ENCODE measurements around the gene IL6R.

Gene IL6R

DNA sequence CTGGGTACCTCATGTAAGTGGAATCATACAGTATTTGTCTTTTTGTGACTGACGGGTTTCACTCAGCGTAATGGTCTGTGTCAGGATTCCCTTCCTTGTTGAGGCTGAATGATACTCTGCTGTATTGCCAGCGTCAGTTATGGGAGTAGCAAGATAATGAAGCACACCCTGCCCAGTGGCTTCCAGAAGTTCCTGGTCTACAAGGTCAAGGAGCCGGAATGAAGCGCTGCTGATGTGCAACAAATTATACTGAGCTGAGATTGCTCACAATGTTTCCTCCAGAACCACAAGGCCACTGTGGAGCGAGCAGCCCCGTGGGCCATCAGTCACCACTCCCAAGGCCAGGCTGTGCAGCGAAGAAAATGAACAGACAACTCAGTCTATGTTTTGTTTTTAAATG lies 72.9 kb downstream of the IL6R start:
- DNase-seq (ENCODE audit: low read depth in 1 of 2, low spot score in 1 of 2) = no peak
- H3K27me3 ChIP-seq (ENCODE audit: insufficient read depth, poor library complexity, severe bottlenecking) = no peaks in the 10 kb centered on the region
- TF ChIP-seq, protein P1, sequence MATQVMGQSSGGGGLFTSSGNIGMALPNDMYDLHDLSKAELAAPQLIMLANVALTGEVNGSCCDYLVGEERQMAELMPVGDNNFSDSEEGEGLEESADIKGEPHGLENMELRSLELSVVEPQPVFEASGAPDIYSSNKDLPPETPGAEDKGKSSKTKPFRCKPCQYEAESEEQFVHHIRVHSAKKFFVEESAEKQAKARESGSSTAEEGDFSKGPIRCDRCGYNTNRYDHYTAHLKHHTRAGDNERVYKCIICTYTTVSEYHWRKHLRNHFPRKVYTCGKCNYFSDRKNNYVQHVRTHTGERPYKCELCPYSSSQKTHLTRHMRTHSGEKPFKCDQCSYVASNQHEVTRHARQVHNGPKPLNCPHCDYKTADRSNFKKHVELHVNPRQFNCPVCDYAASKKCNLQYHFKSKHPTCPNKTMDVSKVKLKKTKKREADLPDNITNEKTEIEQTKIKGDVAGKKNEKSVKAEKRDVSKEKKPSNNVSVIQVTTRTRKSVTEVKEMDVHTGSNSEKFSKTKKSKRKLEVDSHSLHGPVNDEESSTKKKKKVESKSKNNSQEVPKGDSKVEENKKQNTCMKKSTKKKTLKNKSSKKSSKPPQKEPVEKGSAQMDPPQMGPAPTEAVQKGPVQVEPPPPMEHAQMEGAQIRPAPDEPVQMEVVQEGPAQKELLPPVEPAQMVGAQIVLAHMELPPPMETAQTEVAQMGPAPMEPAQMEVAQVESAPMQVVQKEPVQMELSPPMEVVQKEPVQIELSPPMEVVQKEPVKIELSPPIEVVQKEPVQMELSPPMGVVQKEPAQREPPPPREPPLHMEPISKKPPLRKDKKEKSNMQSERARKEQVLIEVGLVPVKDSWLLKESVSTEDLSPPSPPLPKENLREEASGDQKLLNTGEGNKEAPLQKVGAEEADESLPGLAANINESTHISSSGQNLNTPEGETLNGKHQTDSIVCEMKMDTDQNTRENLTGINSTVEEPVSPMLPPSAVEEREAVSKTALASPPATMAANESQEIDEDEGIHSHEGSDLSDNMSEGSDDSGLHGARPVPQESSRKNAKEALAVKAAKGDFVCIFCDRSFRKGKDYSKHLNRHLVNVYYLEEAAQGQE (IDR thresholded peaks at IDR 0.05; ENCODE audit: insufficient replicate concordance, low read depth) = no peak
- TF ChIP-seq SPI1 (IDR thresholded peaks at IDR 0.05; ENCODE audit: borderline replicate concordance, low read depth) (no peak), CTCF (IDR thresholded peaks at IDR 0.05; ENCODE audit: insufficient read depth, low read length) (no peak), GABPA (IDR thresholded peaks at IDR 0.05; ENCODE audit: low read depth) (no peak), POLR2AphosphoS5 (IDR thresholded peaks at IDR 0.05; ENCODE audit: low read depth) (no peak)
- no peak overlapping the region for H3K4me3 ChIP-seq (replicated peaks; ENCODE audit: insufficient read depth, low read length)
- no peak overlapping the region for H3K27ac ChIP-seq (replicated peaks)

DNA sequence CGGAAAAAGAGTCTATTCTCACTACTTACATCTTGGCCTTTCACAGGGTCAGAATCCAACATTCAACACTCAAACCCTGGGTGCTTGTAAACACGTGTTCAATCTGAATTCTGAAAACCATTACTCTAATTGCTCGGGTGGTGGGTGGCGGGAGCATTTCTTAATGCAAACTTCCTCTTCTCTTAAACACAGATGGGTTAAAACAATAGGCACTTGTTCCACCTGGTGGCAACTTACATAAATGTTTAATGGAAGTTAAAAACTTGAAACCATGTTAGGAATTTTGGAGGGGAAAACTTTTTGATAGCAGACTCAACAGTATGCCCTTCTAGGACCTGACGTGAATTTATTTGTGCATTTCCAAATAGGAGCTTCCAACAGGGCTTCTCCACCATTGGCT lies 73.5 kb downstream of the IL6R start:
- no peak for TF ChIP-seq POLR2AphosphoS5 (IDR thresholded peaks at IDR 0.05; ENCODE audit: low read depth)
- TF ChIP-seq CTCF (IDR thresholded peaks at IDR 0.05; ENCODE audit: insufficient read depth, low read length) = no peak
- TF ChIP-seq, protein P1 (IDR thresholded peaks at IDR 0.05; ENCODE audit: insufficient replicate concordance, low read depth) = no peak
- TF ChIP-seq GABPA (IDR thresholded peaks at IDR 0.05; ENCODE audit: low read depth) = no peak
- TF ChIP-seq SPI1 (IDR thresholded peaks at IDR 0.05; ENCODE audit: borderline replicate concordance, low read depth) = no peak; the same call in 1 of the 2 replicates
- Histone ChIP-seq H3K4me3 (replicated peaks; ENCODE audit: insufficient read depth, low read length) (no peak overlapping the region), H3K27ac (replicated peaks) (no peak overlapping the region), H3K27me3 (ENCODE audit: insufficient read depth, poor library complexity, severe bottlenecking) (no peaks in the 10 kb centered on the region)
- peak; percentile 65 to 82 for DNase-seq (ENCODE audit: low read depth in 1 of 2, low spot score in 1 of 2)

GRCh38 chr1:154479764-154480421 lies 74.8 kb downstream of the IL6R start:
- TF ChIP-seq CTCF (IDR thresholded peaks at IDR 0.05; ENCODE audit: insufficient read depth, low read length) = peak; percentile 88
- no peak for TF ChIP-seq POLR2AphosphoS5 (IDR thresholded peaks at IDR 0.05; ENCODE audit: low read depth)
- TF ChIP-seq GABPA (IDR thresholded peaks at IDR 0.05; ENCODE audit: low read depth) = no peak
- Histone ChIP-seq H3K27ac (replicated peaks) (no peak overlapping the region), H3K27me3 (ENCODE audit: insufficient read depth, poor library complexity, severe bottlenecking) (no peaks in the 10 kb centered on the region), H3K4me3 (replicated peaks; ENCODE audit: insufficient read depth, low read length) (no peak overlapping the region)
- DNase-seq (ENCODE audit: low read depth in 1 of 2, low spot score in 1 of 2) = peak; percentile 55 to 79

DNA sequence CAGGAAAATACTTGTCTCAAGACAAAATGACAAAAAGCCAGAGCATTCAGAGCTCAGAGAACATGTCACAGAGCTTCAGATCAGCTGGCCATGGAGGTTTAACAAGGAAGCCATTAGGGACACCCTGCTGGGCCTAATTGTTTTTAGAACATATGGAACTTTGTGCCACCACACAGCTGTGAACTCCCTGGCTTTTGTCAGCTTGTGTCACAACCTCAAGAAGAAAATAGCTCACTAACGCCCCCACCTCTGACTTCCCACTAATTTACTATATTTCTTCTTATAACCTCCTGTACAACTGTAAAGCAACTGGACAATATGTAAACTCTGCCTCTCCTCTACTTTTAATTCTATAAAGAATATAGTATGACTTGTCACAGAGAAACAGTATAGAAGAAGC lies 75.9 kb downstream of the IL6R start:
- Histone ChIP-seq H3K4me3 (replicated peaks; ENCODE audit: insufficient read depth, low read length) (no peak overlapping the region), H3K27ac (replicated peaks) (no peak overlapping the region), H3K27me3 (ENCODE audit: insufficient read depth, poor library complexity, severe bottlenecking) (no peaks in the 10 kb centered on the region)
- TF ChIP-seq GABPA (IDR thresholded peaks at IDR 0.05; ENCODE audit: low read depth) = no peak
- TF ChIP-seq CTCF (IDR thresholded peaks at IDR 0.05; ENCODE audit: insufficient read depth, low read length) = no peak
- TF ChIP-seq, protein P1 (IDR thresholded peaks at IDR 0.05; ENCODE audit: insufficient replicate concordance, low read depth) = no peak
- no peak for TF ChIP-seq SPI1 (IDR thresholded peaks at IDR 0.05; ENCODE audit: borderline replicate concordance, low read depth)
- no peak for TF ChIP-seq POLR2AphosphoS5 (IDR thresholded peaks at IDR 0.05; ENCODE audit: low read depth)
- DNase-seq (ENCODE audit: low read depth in 1 of 2, low spot score in 1 of 2) = no peak
